Right hindlimb (tissue), 1 donor: ENCODE results near the gene RAB2B.
"Not testable (repeated sequence)": the region's sequence is repeated elsewhere in the genome, so short reads cannot be mapped to it uniquely, and the experiment has no call there.

Experiments used
- DNase-seq: peaks from one replicate; pipeline ENCODE4 v3.0.0-alpha.2; 2018

Gene RAB2B

GRCh38 chr14:21486640-21487087, 9.9 kb upstream of the RAB2B start:
- DNase-seq, result no peak

- no peak for DNase-seq
Measured at GRCh38 chr14:21476523-21476924, 235 bp downstream of the RAB2B start.

- DNase-seq, result no peak
Measured at GRCh38 chr14:21475767-21476522, 814 bp downstream of the RAB2B start.

- no peak for DNase-seq
Measured at GRCh38 chr14:21467616-21468015, 9.1 kb downstream of the RAB2B start.

GRCh38 chr14:21455912-21456667, 20.7 kb downstream of the RAB2B start, which contains the start of gene CHD8:
Gene CHD8 (minus strand): TSS chr14:21456123. CDS start chr14:21431643, 24,480 bp downstream.
- DNase-seq, result peak; percentile 100

GRCh38 chr14:21455592-21455911, 21.2 kb downstream of the RAB2B start:
- no peak for DNase-seq

- DNase-seq, result no peak
Measured at GRCh38 chr14:21454843-21455544, 21.8 kb downstream of the RAB2B start.

- DNase-seq, result no peak
Measured at GRCh38 chr14:21449899-21450216, 26.9 kb downstream of the RAB2B start.

GRCh38 chr14:21442657-21443056, 34.1 kb downstream of the RAB2B start:
- DNase-seq, result not testable (repeated sequence)

GRCh38 chr14:21440859-21441258, 35.9 kb downstream of the RAB2B start:
- DNase-seq, result no peak

- peak; percentile 100 for DNase-seq
Measured at GRCh38 chr14:21437063-21437901, 39.5 kb downstream of the RAB2B start.

GRCh38 chr14:21436567-21437062, 40.1 kb downstream of the RAB2B start:
- no peak for DNase-seq

GRCh38 chr14:21431126-21431525, 45.6 kb downstream of the RAB2B start:
- no peak for DNase-seq

- peak; percentile 44 for DNase-seq
Measured at GRCh38 chr14:21428930-21429329, 47.8 kb downstream of the RAB2B start.

GRCh38 chr14:21426692-21427091, 50.1 kb downstream of the RAB2B start:
- DNase-seq, result no peak

GRCh38 chr14:21419528-21419927, 57.2 kb downstream of the RAB2B start:
- no peak for DNase-seq

- no peak for DNase-seq
Measured at GRCh38 chr14:21415329-21415728, 61.4 kb downstream of the RAB2B start.

- no peak for DNase-seq
Measured at GRCh38 chr14:21414137-21414631, 62.6 kb downstream of the RAB2B start.
